NCI-H1105 (cell line): ENCODE data around the gene ATP6V1F.

Experiments
- DNase-seq: peaks from one replicate; lab custom pipeline; 2025; lab: John Stamatoyannopoulos, UW

Gene ATP6V1F

DNA sequence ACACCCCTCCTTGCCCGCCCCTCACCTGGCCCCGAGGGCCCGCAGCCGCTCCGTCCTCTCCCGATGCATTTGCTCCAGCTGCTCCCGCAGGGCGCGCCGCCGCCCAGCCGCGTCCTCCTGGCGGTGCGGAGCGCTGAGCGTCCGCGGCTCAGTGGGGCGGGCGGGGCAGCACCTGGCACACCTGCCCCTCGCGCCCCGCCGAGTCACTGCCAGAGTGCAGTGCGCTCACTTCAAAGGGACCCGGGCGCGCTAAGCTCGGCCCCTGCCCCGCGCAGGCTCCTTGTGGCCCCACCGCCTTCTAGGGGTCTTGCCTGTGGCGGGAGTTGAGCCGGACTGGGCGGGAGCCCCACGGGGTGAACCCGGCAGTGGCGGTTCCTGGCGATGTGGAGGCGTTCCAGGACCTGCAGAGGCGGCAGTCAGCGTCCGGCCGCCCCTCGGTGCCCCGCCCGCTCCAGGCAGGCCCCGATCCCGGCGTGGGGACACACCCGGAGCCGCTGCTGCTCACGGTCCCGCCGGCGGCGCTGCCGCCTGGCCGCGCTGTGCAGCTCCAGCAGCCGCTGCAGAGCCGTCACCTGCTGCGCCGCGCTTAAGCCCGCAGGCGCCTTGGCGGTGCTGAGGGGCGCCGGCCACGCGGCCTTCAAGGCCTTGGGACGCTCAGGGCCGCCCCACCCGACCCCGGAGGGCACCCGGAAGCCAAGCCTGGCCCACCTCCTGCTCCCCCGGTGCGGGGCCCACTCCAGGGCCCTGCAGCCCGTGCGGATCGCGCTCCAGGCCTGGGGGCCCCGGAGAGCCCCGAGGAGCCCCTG lies 6.7 kb downstream of the ATP6V1F start:
- no peak for DNase-seq

DNA sequence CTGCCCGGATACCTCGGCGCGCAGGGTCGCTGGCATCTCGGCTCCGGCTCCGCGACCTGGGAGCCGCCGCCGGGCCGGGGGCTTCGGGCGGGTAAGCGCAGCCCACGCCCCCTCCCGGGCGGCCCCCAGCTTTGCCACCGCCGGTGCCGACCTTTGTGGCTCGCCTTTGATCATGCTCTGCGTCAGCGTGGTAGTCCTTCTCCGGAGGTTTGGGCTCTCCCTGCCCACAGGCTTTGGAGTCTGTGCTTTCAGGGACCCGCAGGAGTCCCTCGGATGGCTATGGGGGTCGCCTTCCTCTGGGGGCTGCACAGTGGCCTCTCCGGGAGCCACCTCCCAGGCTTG lies 7.3 kb downstream of the ATP6V1F start:
- no peak for DNase-seq

DNA sequence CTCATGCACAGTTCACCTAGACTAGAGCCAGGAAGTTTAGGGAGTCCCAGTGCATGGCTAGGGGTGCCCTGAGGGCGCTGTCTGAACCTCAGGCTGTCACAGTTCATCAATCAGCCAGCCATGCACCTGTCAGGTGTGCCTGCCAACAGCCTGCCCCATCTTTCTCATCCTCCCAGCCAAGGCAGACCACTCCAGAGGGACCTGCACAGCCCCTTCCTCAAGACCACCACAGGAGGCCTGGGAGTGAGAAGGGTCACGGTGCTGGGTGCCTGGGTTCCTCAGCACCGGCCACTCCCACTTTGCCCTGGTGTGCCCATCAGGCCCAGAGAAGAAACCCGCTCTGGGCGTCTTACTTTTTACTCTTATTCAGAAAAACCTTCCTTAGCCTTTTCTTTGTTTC lies 8.4 kb downstream of the ATP6V1F start:
- DNase-seq, result no peak

DNA sequence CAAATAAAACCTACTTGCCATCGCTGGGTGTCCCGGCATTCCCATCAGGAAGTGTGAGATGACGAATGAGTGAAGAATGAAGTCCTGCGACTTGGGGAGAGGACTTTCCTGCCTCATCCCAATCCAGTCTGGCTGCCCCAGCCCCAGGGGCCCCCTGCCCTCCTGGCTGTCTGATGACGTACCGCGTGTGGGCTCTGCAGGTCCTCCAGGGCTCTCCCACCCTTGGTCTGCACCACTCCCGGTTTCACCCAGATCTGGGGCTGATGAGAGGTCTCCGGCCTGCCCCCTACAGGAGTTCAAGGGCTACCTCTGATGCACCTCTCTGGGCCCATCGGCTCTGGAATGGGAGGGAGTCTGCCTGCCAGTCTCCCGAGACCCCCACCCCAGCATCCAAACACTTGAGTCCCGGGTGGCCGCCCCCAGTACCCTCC lies 9.8 kb downstream of the ATP6V1F start:
- DNase-seq, result no peak

DNA sequence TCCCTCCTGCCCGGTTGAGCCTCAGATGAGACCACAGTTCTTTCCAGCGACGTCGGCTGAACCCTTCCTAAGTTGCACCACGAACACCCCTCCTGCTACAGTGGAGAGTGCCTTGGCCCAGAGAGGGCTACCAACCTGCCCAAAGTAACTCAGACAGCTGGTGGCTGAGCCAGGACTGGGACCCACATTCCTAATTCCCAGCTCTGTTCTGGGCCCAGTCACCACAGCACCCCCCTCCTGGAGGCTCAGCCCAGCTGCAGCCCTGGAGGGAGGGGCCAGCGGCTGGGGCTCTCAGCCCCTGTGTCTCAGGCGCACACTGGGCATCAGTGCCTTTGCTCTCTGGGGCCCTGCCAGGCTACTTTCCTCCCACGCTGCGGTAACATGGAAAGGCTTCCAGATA lies 10.6 kb downstream of the ATP6V1F start:
- DNase-seq, result no peak

DNA sequence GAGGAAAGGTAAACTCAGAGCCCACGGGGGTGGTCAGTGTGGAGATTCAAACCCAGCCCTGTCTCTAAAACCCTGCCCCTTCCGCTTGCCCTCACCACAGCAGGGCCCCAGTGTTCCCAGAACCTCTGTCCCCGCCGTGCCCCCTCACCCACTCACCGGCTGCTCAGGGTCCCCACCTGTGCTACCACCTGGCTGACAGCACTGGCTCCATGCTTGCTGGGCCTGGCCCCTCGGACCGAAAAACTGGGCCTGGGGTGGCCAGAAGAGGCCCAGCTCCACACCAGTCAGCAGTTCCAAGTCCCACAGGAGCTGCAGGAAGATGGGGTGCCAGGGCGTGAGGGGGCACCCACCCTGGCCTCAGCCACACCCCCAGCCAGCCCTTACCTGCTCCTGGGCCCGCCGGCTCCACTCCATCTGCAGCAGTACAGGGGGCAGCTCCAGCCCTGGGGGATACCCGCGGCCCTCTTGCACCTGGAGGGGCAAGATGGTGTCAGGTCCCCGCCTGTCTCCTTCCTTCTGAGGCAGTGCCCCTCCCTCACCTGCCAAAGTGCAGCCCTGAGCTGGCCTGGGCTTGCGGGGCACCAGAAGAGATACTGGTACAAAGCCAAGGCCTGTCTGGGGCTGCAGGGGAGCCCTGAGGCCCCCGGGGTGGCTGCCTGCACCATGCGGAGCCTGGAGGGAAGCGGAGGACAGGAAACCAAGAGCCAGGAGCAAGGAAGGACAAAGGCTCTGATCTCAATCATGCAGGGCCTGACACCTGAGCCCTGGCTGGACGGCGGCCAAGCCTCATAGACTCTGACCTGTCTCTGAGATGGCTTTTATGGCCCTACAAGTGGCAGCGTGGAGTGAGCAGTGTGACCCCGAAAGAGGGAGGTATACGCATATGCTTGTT lies 11.7 kb downstream of the ATP6V1F start:
- peak; percentile 89 for DNase-seq

DNA sequence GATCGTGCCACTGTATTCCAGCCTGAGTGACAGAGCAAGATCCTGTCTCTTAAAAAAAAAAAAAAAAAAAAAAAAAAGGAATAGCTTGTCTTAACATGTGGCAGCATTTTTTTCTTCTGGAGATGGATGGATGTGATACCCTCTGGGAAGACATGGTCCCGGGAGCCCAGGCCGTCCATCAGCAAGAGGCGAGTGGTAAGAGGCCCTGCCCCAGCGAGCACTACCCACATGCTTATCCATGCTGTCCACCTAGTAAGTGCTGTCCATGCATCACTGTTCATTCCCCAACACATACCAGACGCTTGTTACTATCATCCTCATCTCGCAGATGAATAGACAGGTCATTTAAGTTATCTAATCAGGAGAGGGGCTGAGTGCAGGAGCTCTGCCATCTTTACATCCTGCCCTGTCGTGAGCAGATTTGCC lies 12.9 kb downstream of the ATP6V1F start:
- no peak for DNase-seq

DNA sequence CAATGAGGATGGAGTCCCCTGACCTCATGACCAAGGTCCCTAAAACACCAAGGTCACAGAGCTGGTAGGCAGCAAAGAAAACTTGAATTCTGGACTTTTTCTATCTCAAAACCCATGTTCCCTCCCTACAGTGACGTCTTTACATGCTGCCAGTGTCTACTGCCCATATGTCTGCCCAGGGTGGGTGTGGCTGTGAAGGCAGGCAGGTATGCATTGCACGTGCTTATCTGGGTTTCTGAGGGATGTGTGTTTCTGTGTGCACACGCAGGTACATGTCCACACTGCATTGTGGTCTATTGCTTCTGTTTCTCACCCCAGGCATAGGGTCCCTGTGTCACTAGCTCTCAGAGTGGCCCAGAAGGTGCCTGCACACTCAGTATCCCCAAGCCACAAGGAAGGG lies 13.5 kb downstream of the ATP6V1F start:
- no peak for DNase-seq

DNA sequence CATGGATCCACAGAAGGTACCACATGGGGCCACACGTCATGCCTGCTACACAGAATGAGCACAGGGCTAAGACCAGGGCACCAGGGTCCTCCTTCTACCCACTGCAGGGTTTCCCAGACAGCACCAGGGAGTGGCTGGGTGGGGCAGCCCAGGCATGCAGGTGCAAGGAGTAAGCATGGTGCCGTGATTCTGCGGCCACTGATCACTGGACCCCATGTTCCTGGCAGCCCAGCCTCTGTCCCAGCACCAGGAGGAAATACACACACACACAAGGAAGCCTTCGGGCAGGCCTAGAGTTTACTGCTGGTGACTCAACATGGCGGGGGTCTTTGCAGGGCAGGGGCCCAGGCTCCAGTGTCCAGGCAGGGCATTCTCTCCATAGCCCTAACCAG lies 13.9 kb downstream of the ATP6V1F start:
- DNase-seq, result no peak

DNA sequence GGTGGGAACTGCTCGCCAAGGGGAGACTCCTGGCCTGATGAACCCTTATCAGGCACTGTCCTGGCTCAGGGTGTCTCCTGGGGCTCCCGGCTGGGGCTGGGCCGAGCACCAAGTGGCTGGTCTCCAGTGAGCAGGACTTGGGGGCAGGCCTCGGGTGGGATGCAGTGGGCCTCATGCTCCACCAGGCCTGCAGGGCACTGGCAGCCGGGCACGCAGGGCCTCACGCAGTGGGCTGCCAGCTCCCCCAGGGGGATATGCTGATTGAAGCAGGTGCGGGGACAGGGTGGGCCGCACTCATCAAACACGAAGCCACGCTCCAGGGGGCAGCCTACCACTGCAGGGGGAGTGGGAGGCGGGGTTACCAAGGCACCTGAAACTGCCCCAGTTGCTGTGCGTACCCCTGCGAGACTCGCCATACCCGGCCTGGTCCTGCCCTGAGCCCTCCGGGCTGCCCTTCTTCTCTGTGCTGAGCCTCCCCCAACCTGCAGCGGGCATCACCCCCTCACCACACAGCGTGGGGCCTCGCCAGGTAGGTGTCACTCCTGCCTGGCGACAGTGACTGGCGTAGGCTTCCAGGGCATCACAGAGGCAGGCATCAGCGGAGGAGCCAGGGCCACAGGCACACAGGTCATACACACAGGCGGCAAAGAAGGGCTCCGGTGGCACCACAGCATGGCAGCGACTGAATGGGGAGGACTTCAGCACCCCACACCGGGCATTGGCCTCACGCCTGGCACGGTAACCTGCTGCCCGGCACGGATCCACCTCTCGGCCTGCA lies 14.5 kb downstream of the ATP6V1F start:
- DNase-seq, result no peak

DNA sequence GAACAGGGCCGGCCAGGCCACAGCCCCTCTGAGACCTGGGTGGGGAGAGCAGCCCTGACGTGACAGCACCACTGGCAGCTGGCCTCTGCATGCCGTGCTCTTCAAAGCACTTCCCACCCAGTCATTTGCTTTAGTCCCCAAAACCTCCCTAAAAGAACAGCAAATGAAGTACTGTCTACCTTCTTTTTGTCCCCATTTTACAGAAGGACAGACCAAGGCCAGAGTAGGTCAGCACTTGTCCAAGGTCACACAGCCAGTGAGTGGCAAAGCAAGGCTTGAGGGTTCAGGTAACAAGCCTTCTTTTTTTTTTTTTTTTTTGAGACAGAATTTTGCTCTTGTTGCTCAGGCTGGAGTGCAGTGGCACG lies 15.1 kb downstream of the ATP6V1F start:
- DNase-seq, result no peak

DNA sequence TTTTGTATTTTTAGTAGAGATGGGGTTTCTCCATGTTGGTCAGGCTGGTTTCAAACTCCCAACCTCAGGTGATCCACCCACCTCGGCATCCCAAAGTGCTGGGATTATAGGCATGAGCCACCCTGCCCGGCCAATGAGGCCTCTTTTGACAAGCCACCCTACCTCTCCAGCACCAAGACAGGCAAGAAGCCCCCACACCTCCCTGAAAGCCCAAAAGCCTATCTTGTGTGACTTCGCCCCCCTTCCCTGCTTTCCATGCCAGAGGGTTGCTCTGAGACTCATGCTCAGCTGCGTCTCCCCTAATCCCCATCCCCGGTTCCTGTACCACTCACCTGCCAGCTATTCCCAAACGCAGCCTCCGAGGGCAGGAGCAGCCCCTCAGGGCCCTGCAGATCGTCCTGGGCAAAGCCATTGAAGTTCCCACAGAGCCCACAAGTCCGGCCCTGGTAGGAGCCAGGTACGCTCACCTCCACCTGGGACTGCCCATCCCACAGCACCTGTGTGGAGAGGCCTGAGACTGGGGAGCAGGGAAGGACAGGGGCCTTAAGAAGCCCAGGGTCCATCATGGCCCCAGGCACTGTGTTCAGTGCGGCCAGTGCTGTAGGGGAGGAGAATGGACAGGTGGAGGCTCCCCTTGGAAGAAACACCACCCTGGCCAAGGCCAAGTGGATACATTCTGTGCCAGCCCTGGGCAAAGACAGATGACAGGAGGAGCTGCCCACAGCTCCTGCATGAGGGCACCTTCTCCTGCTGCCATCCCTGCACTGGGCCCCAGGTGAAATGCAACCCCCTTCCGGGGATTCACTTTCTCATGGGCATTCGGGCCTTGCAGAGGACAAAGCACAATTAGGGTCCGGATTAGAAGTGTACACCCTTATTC lies 15.8 kb downstream of the ATP6V1F start:
- DNase-seq, result no peak

DNA sequence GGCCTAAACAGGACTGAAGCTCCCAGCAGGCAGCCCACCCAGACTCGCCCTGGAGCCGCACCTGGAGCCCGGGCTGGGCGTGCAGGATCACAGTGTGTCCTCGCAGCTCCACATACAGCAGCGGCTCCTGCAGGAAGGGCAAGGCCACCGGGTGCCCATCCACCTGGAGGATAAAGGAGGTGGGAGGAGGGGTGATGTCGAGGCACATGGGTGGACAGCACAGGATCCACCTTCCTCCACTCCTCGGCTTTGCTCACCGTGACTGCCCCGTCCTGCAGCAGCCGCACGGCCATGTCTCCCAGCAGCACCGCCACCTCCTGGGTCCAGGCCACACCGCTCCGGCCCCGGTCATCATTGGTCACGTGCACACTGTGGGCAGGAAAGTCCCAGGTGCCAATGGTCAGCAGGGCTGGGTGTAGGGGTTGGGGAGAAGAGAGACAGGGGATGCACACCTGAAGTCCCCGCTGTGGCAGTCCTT lies 16.8 kb downstream of the ATP6V1F start:
- DNase-seq, result no peak

DNA sequence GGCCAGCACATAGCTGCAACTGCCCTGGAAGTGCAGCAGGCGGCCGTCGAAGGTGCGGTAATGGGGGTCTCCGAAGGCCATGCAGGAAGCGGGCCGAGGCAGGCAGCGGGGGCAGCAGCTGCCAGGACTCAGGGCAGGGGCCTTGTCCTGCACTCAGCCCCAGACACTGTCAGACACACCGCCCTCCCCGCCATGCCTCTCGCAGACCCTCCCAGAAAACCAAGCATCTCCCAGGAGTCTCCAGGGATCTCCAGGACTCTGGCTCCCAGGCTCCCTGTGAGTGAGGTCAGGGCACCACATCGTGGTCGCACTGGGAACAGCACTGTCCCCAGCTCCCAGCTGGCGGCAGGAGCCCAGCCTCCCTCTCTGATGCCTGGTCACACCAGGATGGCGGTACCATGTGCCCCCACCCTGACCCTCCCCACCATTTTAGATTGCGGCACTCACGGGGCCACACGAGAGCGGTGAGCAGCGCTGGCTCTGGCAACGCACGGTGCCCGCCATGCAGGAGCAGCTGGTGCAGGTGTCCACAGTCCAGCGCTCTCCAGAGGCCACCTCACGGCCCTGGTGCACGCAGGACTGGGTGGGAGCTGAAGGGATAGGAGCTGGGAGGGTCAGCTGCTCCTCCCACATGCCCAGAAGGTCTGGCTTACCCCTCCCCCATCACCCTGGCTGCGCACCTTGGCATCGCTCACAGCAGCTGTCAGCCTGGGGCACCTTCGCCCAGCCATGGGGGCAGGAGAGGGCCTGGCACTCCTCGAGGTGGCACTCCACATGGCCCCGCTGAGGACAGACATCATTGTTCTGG lies 17.5 kb downstream of the ATP6V1F start:
- DNase-seq, result peak; percentile 51

DNA sequence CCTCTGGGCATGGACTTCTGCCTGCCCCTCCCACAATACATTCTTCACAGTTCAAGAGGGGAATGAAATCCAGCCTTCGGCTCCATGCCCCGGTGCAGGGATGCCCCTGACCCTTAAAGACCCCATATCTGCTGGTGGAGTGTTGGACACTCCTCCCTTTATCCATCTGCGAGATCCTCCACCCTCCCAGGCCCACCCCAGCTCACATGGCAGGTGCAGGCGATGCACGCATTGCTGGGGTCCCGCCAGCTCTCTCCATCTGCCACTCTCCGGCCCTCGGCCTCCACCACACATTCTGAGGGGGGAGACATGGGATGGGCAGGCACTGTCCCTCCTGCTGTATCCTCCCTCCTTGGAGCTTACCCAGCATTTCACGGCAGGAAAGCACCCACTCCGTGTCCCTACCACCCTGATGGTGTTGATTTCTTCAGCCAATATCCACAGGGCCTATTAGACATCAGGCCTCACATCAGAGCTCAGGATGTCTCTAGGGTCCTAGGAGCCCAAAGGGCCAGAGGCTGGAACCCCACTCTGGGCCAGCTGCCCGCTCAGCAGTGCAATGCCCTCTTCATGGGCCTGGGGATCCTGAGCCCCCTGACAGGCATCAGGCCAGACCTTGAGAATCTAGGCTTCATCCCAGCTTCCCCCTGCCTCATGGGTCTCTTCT lies 18.3 kb downstream of the ATP6V1F start:
- DNase-seq, result no peak

DNA sequence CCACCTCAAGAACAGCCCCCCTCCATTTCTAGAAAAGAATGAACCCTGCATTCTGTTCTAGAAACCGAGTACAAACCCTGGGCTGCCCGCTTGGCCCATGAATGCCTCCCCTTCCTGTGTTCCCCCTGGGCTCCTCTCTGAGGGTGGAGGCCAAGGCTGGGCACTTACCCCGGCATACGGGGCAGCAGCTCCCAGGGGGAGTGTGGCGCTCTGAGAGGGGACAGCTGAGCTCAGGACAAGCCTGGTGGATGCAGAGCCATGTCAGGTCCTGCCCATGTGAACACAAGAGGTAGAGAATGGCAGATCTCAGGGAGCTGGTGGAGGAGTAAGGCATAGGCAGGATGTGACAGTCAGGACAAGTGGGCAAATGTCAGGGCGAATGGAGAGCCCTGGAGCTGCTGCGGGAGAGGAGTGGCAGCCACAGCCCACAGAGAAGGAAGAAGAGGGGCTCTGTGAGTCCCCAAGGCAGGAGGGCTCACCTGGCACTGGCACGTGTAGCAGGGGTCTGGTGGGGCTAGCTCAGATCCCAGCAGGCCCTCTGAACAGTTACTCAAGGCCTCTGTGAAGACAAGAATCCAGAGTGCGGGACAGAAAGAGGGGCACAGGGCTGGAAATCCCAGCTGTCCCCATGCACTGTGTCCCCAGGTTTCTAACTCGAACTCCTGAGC lies 18.9 kb downstream of the ATP6V1F start:
- no peak for DNase-seq

DNA sequence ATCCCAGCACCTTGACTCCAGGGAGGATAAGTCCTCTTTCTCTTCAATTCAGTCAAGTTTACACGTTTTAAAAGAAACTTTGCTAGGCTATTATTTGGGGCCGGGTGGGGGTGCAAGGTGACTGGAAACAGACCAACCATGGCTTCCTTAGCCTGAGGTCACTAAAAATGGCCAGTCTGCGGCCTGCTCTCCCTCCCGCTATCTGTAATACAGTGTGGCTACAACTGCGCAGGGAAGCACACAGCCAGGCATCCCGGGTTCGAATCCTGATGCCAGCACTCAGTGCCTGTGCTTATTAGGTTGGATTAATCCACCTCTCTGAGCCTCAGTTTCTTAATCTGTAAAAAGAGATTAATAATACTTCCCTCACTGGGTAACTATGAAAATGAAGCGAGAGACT lies 19.5 kb downstream of the ATP6V1F start:
- no peak for DNase-seq

DNA sequence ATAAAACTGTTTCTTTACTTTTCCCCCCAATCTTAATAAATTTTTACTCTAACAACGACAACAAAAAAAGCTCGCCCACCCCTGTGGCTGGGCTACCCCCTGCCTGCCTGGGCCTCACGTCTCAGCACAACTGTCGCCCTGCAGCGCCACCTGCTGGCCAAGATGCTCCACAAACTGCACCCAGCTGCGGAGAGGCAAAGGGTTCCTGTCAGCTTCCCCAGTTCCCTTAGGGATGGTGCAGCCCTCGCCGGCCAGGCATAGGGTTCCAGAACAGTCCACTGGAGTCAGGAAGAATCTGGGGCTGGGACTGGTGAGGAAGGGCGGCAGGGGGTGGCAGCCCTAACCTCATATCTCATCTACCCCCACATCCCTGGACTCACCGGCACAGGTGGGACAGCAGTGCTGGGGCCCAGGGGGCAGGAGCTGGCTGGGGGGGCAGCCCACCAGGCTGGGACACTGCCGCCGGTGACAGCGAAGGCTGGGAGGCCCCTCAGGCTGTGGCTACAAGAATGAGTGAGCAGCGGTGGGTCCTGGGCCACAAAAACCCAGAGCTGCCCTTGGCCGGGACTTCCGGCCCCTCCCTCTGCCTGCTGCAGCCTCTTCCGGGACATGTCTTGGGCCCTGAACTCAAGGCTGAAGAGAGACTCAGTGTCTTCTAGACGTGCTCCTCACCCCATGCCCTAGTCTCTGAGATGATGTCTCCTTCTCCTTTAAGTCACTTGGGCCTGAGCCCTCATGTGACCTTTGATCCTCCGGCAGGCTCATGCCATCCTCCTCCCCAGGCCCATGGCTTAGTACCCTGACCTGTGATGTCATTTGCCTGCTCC lies 21.2 kb downstream of the ATP6V1F start:
- DNase-seq, result peak; percentile 56
